H1 (cell line): ENCODE measurements around the gene NDUFB2. TPM values are rescaled to one million over a fixed set of nuclear protein-coding genes. Genes with fewer than 3 reads are reported as not detected.

Experiments
- CTCF ChIA-PET: fragments of 300-600 bp; sonication (Branson Sonifier 250); formaldehyde crosslinking; loops from one replicate; lab custom pipeline; 2021; ENCODE audit not compliant: partially characterized antibody; lab: Charles Lee
- POLR2A ChIA-PET: fragments of 300-600 bp; sonication (Branson Sonifier 250); formaldehyde crosslinking; loops from one replicate; lab custom pipeline; 2021; ENCODE audit warnings: inconsistent platforms; ENCODE audit not compliant: partially characterized antibody; lab: Charles Lee
- DNase-seq, 2 experiments: peaks; one replicate each; pipeline versions ENCODE4 v3.0.0 to v3.0.0-alpha.2; 2010 to 2022; ENCODE audit warnings: low spot score in 2 of 2, low read depth in 1 of 2, mixed read lengths in 1 of 2
- FAIRE-seq: peaks from 2 replicates; lab custom pipeline; 2011; peaks lifted over from hg19 to GRCh38; lab: Jason Lieb, UNC
- H2AFZ ChIP-seq: 2 replicates; pipeline ENCODE4 v1.8.1; 2012; ENCODE audit warnings: low read length, inconsistent platforms
- H2AK5ac ChIP-seq: 2 replicates; pipeline ENCODE4 v1.6.1; 2013; ENCODE audit warnings: low read depth, low read length
- H2BK120ac ChIP-seq: replicated peaks from 2 replicates; pipeline ENCODE3; 2013; ENCODE audit warnings: low read depth, low read length, inconsistent platforms
- H2BK12ac ChIP-seq: 2 replicates; pipeline ENCODE4 v1.6.1; 2013; ENCODE audit warnings: low read depth, low read length
- H2BK15ac ChIP-seq: 2 replicates; pipeline ENCODE4 v1.6.1; 2013; ENCODE audit warnings: low read length
- H2BK20ac ChIP-seq: 2 replicates; pipeline ENCODE4 v1.6.1; 2013; ENCODE audit warnings: low read length
- H2BK5ac ChIP-seq: 2 replicates; pipeline ENCODE4 v1.6.1; 2013; ENCODE audit warnings: low read depth, low read length
- H3K14ac ChIP-seq: 2 replicates; pipeline ENCODE4 v1.6.1; 2013; ENCODE audit warnings: inconsistent platforms; ENCODE audit not compliant: insufficient read length
- H3K18ac ChIP-seq: 2 replicates; pipeline ENCODE4 v1.6.1; 2013; ENCODE audit warnings: low read length; ENCODE audit errors: extremely low read depth
- H3K23ac ChIP-seq: 2 replicates; pipeline ENCODE4 v1.6.1; 2013; ENCODE audit warnings: inconsistent platforms; ENCODE audit not compliant: insufficient read length
- H3K23me2 ChIP-seq: 2 replicates; pipeline ENCODE4 v1.6.1; 2013; ENCODE audit warnings: low read depth, low read length
- H3K27ac ChIP-seq: 2 replicates; pipeline ENCODE4 v1.6.1; 2011; ENCODE audit warnings: low read depth, low read length, inconsistent platforms
- H3K27me3 ChIP-seq, 4 experiments: replicated peaks in 1 of 4; 1 replicate in 1 of 4; 2 replicates in 3 of 4; pipeline versions ENCODE4 v1.6.1 to v1.8.1; 2011 to 2013; ENCODE audit warnings: low read length in 3 of 4, mild to moderate bottlenecking in 3 of 4, inconsistent platforms in 2 of 4, mixed read lengths in 2 of 4, moderate library complexity in 1 of 4; ENCODE audit not compliant: control insufficient read depth in 3 of 4, insufficient read depth in 3 of 4; ENCODE audit errors: extremely low read depth in 1 of 4
- H3K36me3 ChIP-seq, 4 experiments: 2 replicates each; pipeline versions ENCODE4 v1.6.1 to v1.8.1; 2011 to 2013; ENCODE audit warnings: mild to moderate bottlenecking in 4 of 4, low read length in 3 of 4, moderate library complexity in 2 of 4, control low read depth in 1 of 4, inconsistent platforms in 1 of 4; ENCODE audit not compliant: insufficient read depth in 4 of 4, control insufficient read depth in 2 of 4
- H3K4ac ChIP-seq: replicated peaks from 2 replicates; pipeline ENCODE3; 2013; ENCODE audit warnings: low read length, low read depth, mixed read lengths, inconsistent platforms; ENCODE audit not compliant: insufficient read length
- H3K4me1 ChIP-seq, 4 experiments: replicated peaks in 1 of 4; 1 replicate in 1 of 4; 2 replicates in 3 of 4; pipeline versions ENCODE4 v1.6.1 to v1.8.1; 2011 to 2013; ENCODE audit warnings: low read length in 3 of 4, inconsistent platforms in 2 of 4, mixed read lengths in 1 of 4; ENCODE audit not compliant: insufficient read depth in 4 of 4, control insufficient read depth in 3 of 4
- H3K4me2 ChIP-seq, 2 experiments: 2 replicates each; pipeline versions ENCODE4 v1.6.1 to v1.8.1; 2011 to 2013; ENCODE audit warnings: low read depth in 2 of 2, low read length in 2 of 2, control low read depth in 1 of 2, inconsistent platforms in 1 of 2, mild to moderate bottlenecking in 1 of 2; ENCODE audit not compliant: insufficient read depth in 1 of 2
- H3K4me3 ChIP-seq, 4 experiments: fragments of 200-600, 300-600 bp in 1 of 4; sonication (generic), shearing (Covaris generic), sonication (Bioruptor Twin) in 1 of 4; 2 replicates each; pipeline versions ENCODE4 v1.5.1 to v1.8.1; 2011 to 2016; ENCODE audit warnings: low read length in 4 of 4, low read depth in 3 of 4, control low read depth in 2 of 4, inconsistent platforms in 2 of 4, mild to moderate bottlenecking in 2 of 4, mixed read lengths in 1 of 4, moderate library complexity in 1 of 4; ENCODE audit not compliant: insufficient read depth in 2 of 4; ENCODE audit errors: extremely low read depth in 1 of 4
- H3K56ac ChIP-seq: replicated peaks from 2 replicates; pipeline ENCODE3; 2013; ENCODE audit warnings: low read depth, mild to moderate bottlenecking, mixed read lengths, low read length, inconsistent platforms; ENCODE audit not compliant: insufficient read length
- H3K79me1 ChIP-seq: 2 replicates; pipeline ENCODE4 v1.6.1; 2013; ENCODE audit warnings: low read depth, low read length, control low read depth
- H3K79me2 ChIP-seq, 2 experiments: 2 replicates each; pipeline versions ENCODE4 v1.6.1 to v1.8.1; 2012 to 2013; ENCODE audit warnings: low read length in 2 of 2, mild to moderate bottlenecking in 2 of 2, inconsistent platforms in 1 of 2; ENCODE audit not compliant: insufficient read depth in 2 of 2, control insufficient read depth in 1 of 2
- H3K9ac ChIP-seq, 4 experiments: replicated peaks in 1 of 4; 1 replicate in 1 of 4; 2 replicates in 3 of 4; pipeline versions ENCODE4 v1.6.1 to v1.8.1; 2011 to 2013; ENCODE audit warnings: low read depth in 3 of 4, low read length in 3 of 4, control low read depth in 2 of 4, mild to moderate bottlenecking in 2 of 4, moderate library complexity in 2 of 4, inconsistent platforms in 1 of 4; ENCODE audit errors: extremely low read depth in 1 of 4
- H3K9me3 ChIP-seq, 2 experiments: 2 replicates each; pipeline versions ENCODE4 v1.6.1 to v1.8.1; 2012 to 2013; ENCODE audit warnings: mild to moderate bottlenecking in 2 of 2, moderate library complexity in 2 of 2, control low read depth in 1 of 2, inconsistent platforms in 1 of 2, low read depth in 1 of 2, low read length in 1 of 2, mixed read lengths in 1 of 2; ENCODE audit not compliant: insufficient read depth in 2 of 2
- H4K20me1 ChIP-seq, 2 experiments: replicated peaks in 1 of 2; 2 replicates each; pipeline versions ENCODE3 to v1.8.1; 2011 to 2013; ENCODE audit warnings: inconsistent platforms in 2 of 2, low read length in 2 of 2, mild to moderate bottlenecking in 1 of 2; ENCODE audit not compliant: insufficient read depth in 2 of 2, control insufficient read depth in 1 of 2
- H4K5ac ChIP-seq: 2 replicates; pipeline ENCODE4 v1.6.1; 2013; ENCODE audit warnings: low read length, low read depth, mixed read lengths, inconsistent platforms; ENCODE audit not compliant: insufficient read length
- H4K8ac ChIP-seq: 2 replicates; pipeline ENCODE4 v1.8.0; 2013; ENCODE audit warnings: mild to moderate bottlenecking, moderate library complexity, low read length, inconsistent platforms; ENCODE audit not compliant: insufficient read depth; ENCODE audit errors: extremely low read depth
- H4K91ac ChIP-seq: replicated peaks from 2 replicates; pipeline ENCODE3; 2013; ENCODE audit warnings: low read length, mixed read lengths, inconsistent platforms; ENCODE audit not compliant: insufficient read length
- BCL11A ChIP-seq, 2 experiments: IDR thresholded peaks; one replicate each; pipeline ENCODE4 v1.6.1; 2011; ENCODE audit warnings: low read depth in 2 of 2, low read length in 2 of 2, mild to moderate bottlenecking in 2 of 2
- CBX5 ChIP-seq: fragments of 300-800, 300-1000 bp; sonication (generic); IDR thresholded peaks from 2 replicates; pipeline ENCODE4 v1.7.1; 2016; ENCODE audit warnings: antibody characterized with exemption, low read length, low read depth
- CHD1 ChIP-seq: IDR thresholded peaks from 2 replicates; pipeline ENCODE4 v1.6.1; 2012; ENCODE audit warnings: low read depth, low read length, improper control_type of control experiment
- EP300 ChIP-seq, 2 experiments: IDR thresholded peaks; 1 replicate in 1 of 2; 2 replicates in 1 of 2; pipeline ENCODE4 v1.6.1; 2011 to 2012; ENCODE audit warnings: low read depth in 2 of 2, low read length in 2 of 2, mild to moderate bottlenecking in 2 of 2, borderline replicate concordance in 1 of 2, inconsistent platforms in 1 of 2, moderate library complexity in 1 of 2
- FOSL1 ChIP-seq: IDR thresholded peaks from 2 replicates; pipeline ENCODE4 v1.6.1; 2011; ENCODE audit warnings: mild to moderate bottlenecking, low read depth, low read length, moderate library complexity; ENCODE audit not compliant: insufficient read depth
- KDM4A ChIP-seq: IDR thresholded peaks from one replicate; pipeline ENCODE4 v1.7.1; 2012; ENCODE audit warnings: low read depth, mild to moderate bottlenecking, moderate library complexity, low read length, inconsistent platforms; ENCODE audit not compliant: severe bottlenecking
- NANOG ChIP-seq: IDR thresholded peaks from 2 replicates; pipeline ENCODE4 v1.6.1; 2011; ENCODE audit warnings: low read length, low read depth, mild to moderate bottlenecking, inconsistent platforms; ENCODE audit not compliant: insufficient read depth, poor library complexity, severe bottlenecking
- POLR2A ChIP-seq, 2 experiments: IDR thresholded peaks; 1 replicate in 1 of 2; 2 replicates in 1 of 2; pipeline ENCODE4 v1.6.1; 2011; ENCODE audit warnings: low read depth in 2 of 2, low read length in 2 of 2, mild to moderate bottlenecking in 2 of 2; ENCODE audit errors: control extremely low read depth in 1 of 2
- RAD21 ChIP-seq, 2 experiments: IDR thresholded peaks in 1 of 2; conservative IDR thresholded peaks in 1 of 2; 2 replicates each; pipeline ENCODE4 v1.6.1; 2011; ENCODE audit warnings: low read depth in 2 of 2, low read length in 2 of 2, improper control_type of control experiment in 1 of 2, inconsistent platforms in 1 of 2, mild to moderate bottlenecking in 1 of 2, moderate library complexity in 1 of 2
- SAP30 ChIP-seq: fragments of 300-600 bp; sonication (generic); IDR thresholded peaks from 2 replicates; pipeline ENCODE4 v1.7.1; 2012; ENCODE audit warnings: low read length, moderate library complexity, mild to moderate bottlenecking, inconsistent platforms; ENCODE audit not compliant: insufficient read depth, insufficient replicate concordance
- SRF ChIP-seq: IDR thresholded peaks from 2 replicates; pipeline ENCODE4 v1.6.1; 2011; ENCODE audit warnings: mild to moderate bottlenecking, low read depth, low read length, moderate library complexity
- SUZ12 ChIP-seq: fragments of 200-600 bp; sonication (generic); IDR thresholded peaks from 2 replicates; pipeline ENCODE4 v1.6.1; 2012; ENCODE audit warnings: mild to moderate bottlenecking, inconsistent platforms, low read length, moderate library complexity, mixed read lengths
- TCF12 ChIP-seq: IDR thresholded peaks from 2 replicates; pipeline ENCODE4 v1.6.1; 2011; ENCODE audit warnings: low read depth, mild to moderate bottlenecking, low read length
- WGBS, 2 experiments: shearing (Covaris generic) in 1 of 2; methylation state at CpG; one replicate each; pipeline versions ENCODE4 v1.1.6 to v1.1.7; 2013 to 2015; ENCODE audit warnings: low lambda C conversion rate in 2 of 2, mixed read lengths in 2 of 2, inconsistent platforms in 1 of 2, low coverage in 1 of 2, missing lambda C conversion rate in 1 of 2; ENCODE audit not compliant: insufficient replicate concordance in 2 of 2, insufficient coverage in 1 of 2, insufficient read length in 1 of 2; ENCODE audit errors: extremely low coverage in 1 of 2, missing lambda C conversion rate in 1 of 2; 5-methylcytosine and 5-hydroxymethylcytosine counted together
- polyA plus RNA-seq, 7 experiments: library from polyadenylated mRNA; depleted of rRNA in 3 of 7; stranded (reverse) in 5 of 7; unstranded in 2 of 7; fragments of >200 nt in 5 of 7; fragments of 200-250 nt in 2 of 7; gene quantifications; 1 replicate in 5 of 7; 2 replicates in 1 of 7; 4 replicates in 1 of 7; pipeline versions ENCODE4 v1.2.1 to v1.2.3, GENCODE V29; 2011 to 2013; ENCODE audit warnings: missing spikeins in 2 of 7, mixed read lengths in 2 of 7
- total RNA-seq: library from RNA; stranded (reverse); fragmentation: NEBNext Ultra II Directional; extraction: Animal tissue kit (Norgen Biotek cat#: 25700); gene quantifications from 2 replicates; pipeline ENCODE4 v1.2.1, GENCODE V29; 2021

The NDUFB2 gene
- total and polyA plus RNA-seq, 2 of the 8 experiments (the other 6 are each of a cell fraction or from before 2014, with no cell fraction given): 168 to 881 TPM

DNA sequence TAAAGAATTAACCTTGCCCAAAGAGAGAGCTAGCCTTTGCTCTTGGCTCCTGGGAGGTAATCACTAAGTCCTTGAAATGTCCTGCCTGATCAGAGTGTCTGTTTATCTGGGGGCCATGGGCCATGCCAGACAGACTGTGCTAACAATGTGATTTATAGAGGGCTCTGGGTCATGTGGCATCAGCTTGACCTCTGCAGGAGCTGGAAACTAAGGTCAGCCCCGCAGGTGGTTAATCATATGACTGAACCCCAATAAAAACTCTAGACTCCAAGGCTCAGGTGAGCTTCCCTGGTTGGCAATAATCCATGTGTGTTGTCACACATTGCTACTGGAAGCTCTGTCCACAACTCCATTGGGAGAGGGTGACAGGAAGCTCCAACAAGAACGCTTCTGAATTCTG, 47.5 kb downstream of the NDUFB2 start:
- CTCF ChIA-PET: interaction anchor here (0.5 to 1.6 kb wide), 5 partner anchors 18 to 1568 kb away, joined by 3 to 4 read pairs (median 3); no protein-coding TSS in a partner anchor
- no peaks in the 10 kb centered on the region for H3K23me2 ChIP-seq
- H3K4me3 ChIP-seq: no peak overlapping the region
- peaks cover 0 to 7% (median 1%) of the 10 kb centered on the region in 4 experiments; a peak in 3 of 8 replicates for H3K36me3 ChIP-seq
- DNase-seq (no peak), FAIRE-seq (no peak)
- no peak overlapping the region for H3K27ac ChIP-seq
- WGBS, 2 experiments: 90% methylated on average over 2 of the region's 2 CpGs; no CpG with 5 or more reads in 1 of the 2 experiments
- H3K9ac ChIP-seq: no peak overlapping the region
- H2AFZ ChIP-seq: no peak overlapping the region
- H3K14ac ChIP-seq: no peak overlapping the region
- H4K91ac ChIP-seq: no peak overlapping the region
- H2BK20ac ChIP-seq: no peak overlapping the region
- H4K5ac ChIP-seq: no peak overlapping the region
- no peak overlapping the region for H3K23ac ChIP-seq
- H3K9me3 ChIP-seq: no peaks in the 10 kb centered on the region
- no peak for TF ChIP-seq FOSL1
- no peak for TF ChIP-seq BCL11A (IDR thresholded peaks at IDR 0.05; ENCODE audit: low read depth in 2 of 2, low read length in 2 of 2)
- no peak for TF ChIP-seq CHD1
- no peak for TF ChIP-seq RAD21 (IDR thresholded peaks at IDR 0.05 in 1 of 2, conservative IDR thresholded peaks at IDR 0.05 in 1 of 2; ENCODE audit: low read depth in 2 of 2, low read length in 2 of 2)
- TF ChIP-seq TCF12: no peak
- no peak for TF ChIP-seq EP300 (IDR thresholded peaks at IDR 0.05; ENCODE audit: borderline replicate concordance in 1 of 2, low read depth in 2 of 2, low read length in 2 of 2)
- no peak for TF ChIP-seq NANOG
- no peak for TF ChIP-seq CBX5
- no peak for TF ChIP-seq KDM4A
- TF ChIP-seq SAP30: no peak
- no peak for TF ChIP-seq SUZ12
- TF ChIP-seq SRF: no peak
- TF ChIP-seq POLR2A (IDR thresholded peaks at IDR 0.05; ENCODE audit: control extremely low read depth in 1 of 2, low read depth in 2 of 2, low read length in 2 of 2): no peak
- no peak overlapping the region for H2BK5ac ChIP-seq
- no peak overlapping the region for H3K18ac ChIP-seq
- H2BK12ac ChIP-seq: no peak overlapping the region
- H4K8ac ChIP-seq: no peak overlapping the region
- no peaks in the 10 kb centered on the region for H3K27me3 ChIP-seq
- H3K79me2 ChIP-seq: no peaks in the 10 kb centered on the region
- no peak overlapping the region for H3K56ac ChIP-seq
- H2BK15ac ChIP-seq: no peak overlapping the region
- no peaks in the 10 kb centered on the region for H3K79me1 ChIP-seq
- H3K4ac ChIP-seq: no peak overlapping the region
- no peak overlapping the region for H3K4me2 ChIP-seq
- H2BK120ac ChIP-seq: no peak overlapping the region
- no peaks in the 10 kb centered on the region for H4K20me1 ChIP-seq
- no peaks in the 10 kb centered on the region for H3K4me1 ChIP-seq
- no peak overlapping the region for H2AK5ac ChIP-seq
- POLR2A ChIA-PET: interaction anchor here (0.7 kb wide), 1 partner anchor 52 kb away, joined by 3 read pairs; no protein-coding TSS in a partner anchor
